HG03558 (cell line): Measurements from ENCODE around the gene DNAJC5.
"Not testable (repeated sequence)": the region's sequence is repeated elsewhere in the genome, so short reads cannot be mapped to it uniquely, and the experiment has no call there.

Experiments
- ATAC-seq: cut with Tn5 transposase; IDR thresholded peaks from one replicate; pipeline ENCODE4 v1.9.1; 2021; ENCODE audit warnings: moderate number of reproducible peaks; ENCODE audit not compliant: unreplicated experiment; ENCODE audit errors: extremely low read depth

DNAJC5 gene, protein sequence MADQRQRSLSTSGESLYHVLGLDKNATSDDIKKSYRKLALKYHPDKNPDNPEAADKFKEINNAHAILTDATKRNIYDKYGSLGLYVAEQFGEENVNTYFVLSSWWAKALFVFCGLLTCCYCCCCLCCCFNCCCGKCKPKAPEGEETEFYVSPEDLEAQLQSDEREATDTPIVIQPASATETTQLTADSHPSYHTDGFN

DNA sequence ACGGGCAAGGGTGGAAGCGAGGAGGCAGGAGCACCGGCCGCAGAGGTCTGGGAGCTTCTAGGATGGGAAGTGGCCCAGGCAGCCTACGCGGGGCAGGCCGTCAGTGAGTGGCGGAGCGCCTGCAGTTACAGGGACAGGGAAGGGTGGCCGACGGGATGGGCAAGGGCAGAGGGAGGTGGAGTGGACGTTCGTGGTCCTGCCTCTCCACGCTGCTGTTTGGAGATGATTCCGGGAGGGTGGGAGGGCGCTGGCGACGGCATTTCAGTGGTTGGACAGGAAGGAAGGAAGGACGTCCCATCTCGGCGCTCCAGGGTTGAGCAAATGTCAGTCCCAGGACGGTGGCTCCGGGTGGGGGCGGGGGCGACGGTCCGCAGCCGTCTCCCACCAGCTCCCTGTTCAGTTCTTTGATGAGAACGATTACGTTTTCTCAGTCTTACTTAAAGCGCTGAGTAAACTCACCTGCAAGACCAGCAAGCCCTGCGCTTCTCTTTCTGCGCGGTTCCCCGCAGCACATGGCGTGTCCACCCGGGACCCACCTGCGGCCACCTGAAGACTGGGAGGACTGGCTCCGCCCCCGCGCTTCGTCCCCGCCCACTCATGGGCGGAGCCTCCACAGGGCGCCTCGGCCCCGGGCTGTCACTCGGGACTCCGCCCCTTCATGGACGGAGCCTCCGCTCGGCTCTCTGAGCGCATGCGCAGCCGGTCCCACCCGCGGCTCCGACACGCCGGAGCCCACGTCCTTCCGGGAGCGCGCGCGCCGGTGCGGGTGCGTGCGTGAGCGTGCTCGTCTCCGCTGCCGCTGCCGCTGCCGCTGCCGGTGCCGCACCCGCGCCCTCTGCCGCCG is at the start of gene DNAJC5:
Gene DNAJC5, plus strand, starts transcription at position 769 of the 844 bp plus-strand sequence. CDS start 33,220 bp downstream, outside the sequence.
- peak; percentile 64 for ATAC-seq

DNA sequence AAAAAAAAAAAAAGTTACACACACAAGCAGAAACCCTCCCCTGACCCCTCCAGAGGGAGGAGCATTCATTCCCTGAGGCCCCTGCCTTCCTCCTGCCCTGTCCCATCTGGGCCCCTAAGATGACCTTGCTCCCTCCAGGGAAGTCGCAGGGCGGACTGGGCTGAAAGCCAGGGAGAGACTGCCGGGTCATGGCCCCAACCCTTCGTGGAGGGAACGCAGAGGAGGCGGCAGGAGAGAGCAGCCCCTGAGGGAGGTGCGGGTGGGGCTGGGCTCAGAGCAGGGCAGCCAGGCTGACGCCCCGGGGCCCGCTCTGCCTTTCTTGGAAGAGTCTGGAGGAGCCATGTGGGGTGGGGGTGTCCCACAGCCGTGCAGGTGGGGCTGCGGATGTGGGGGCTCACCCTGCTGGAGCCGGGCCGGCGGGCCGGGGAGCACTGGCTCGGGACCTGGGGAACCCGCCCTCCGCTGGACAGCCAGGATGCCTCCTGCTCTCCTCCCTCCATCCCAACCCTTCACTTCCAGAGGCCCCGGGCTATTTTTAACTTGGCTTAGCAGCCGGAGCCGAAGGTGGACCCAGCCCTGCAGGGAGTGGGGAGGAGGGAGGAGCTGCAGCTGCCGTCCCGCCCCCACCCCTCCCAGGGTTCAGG is 48.7 kb upstream of the DNAJC5 start:
- ATAC-seq: no peak

DNA sequence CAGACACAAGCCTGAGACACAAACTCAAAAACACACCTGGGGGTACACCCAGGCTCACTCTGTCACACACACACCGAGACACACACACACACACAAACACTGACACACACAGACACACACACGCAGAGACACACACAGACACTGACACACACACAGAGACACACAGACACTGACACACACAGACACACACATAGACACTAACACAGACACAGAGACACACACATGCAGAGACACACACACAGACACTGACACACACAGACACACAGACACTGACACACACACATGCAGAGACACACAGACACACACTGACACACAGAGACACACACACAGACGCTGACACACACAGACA is 48.1 kb upstream of the DNAJC5 start:
- ATAC-seq: no peak

DNA sequence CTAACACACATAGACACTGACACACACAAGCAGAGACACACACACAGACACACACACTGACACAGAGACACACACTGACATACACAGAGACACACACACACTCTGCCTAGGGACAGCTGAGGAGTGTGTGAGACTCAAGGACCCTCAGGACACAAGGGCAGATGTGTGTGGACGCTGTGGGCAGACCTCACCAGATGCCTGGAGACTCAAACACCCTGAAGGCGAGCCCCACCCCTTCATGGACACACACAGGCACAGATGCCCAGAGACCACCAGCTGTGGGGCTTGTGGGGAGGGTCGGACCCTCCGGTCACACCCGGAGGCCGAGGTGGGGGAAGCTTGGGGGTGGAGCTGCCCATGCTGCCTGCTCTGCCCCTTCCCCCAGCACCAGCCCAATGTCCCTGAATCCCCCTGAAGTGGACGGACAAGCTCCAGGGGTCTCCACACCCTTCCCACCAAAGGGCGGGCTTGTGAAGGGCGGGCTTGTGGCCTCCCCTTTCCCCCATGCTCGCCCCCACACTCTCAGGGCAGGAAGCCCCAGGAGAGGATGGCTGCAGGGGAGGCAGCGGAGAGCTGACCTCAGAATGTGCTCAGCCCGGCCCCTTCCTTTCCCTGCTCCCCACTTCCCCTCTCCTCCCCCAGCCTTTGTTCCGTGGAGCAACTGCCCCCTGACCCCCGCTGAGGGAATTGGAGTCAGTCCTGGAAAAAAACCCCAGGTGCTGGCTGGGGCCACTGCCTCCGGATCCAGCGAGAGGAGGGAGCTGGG is 47.5 kb upstream of the DNAJC5 start:
- ATAC-seq: no peak

DNA sequence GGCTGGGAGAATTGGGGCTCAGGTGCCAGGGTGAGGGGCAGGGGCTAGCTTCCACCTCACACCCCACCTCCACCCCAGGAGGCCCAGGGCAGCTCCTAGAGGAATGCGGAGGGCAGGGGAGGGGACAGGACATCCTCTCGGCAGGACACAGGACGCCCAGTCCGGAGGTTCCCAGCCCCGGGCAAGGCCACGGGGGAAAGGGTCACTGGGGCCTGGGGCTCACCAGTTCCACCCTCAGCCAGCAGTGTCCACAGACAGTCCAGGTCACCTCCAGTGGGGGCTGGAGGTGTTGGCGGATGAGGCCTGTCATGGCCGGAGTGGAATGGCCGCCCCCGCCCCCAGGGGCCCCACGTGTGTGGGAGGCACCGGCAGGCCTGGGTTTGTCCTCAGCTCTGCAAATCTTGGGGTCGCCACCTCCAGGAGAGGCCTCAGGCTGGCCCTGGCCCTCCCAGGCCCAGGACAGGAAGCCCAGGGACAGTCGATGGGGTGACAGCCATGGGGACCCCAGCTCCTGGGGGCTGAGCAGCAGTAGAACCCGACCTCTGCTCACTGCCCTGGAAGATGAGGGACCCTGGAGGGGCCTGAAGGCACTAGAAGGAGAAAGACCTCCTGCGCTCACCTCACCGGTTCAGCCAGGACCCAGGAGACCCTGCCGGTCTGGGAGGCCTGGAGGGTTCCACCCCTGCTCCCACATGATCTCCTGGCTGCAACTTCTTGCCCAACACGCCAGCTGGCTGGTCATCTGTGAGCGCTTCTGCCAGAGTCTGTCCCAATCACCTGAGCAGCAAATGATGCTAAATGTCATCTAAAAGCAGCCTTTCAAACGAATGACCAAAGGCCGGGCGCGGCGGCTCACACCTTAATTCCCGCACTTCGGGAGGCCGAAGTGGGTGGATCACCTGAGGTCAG is 46.7 kb upstream of the DNAJC5 start:
- no peak for ATAC-seq

DNA sequence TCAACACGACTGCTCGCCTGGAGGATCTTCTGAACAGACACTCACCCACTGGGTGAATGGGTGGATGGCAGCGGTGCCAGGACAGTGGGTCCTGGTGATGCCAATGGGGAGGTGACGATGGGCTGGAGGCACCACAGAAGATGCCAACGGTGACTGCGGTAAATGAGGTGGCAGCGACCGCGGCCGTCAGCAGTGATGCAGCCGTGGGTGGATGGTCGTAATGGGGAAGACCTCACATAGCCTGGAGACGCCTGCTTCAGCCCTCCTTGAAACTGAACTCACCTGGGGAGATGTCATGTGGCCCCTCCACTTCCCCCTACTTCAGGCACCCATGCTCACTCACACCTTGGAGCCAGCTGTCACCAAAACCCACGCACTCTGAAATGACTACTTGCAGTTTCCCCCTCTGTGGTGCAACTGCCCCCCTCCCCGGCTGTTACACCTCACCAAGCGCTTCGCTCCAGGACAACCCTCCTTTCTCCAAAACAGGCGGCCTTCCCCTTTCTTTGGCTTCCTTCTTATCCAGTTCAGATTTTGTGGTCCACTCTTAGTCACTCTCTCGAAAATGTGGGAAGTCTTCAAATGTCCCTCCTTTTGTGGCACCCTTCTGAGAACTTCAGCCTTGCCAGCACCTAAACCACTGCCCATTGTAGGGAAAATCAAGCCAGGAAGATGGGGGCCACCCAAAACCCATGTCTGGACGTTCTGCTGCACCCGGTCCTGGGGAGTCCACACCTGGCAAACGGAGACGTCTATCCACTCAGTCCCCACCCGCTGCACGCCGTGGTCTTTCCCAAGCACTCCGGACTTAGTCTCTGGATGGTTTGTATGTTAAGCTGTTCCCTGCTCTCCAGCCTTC is 44.0 kb upstream of the DNAJC5 start:
- ATAC-seq: no peak

DNA sequence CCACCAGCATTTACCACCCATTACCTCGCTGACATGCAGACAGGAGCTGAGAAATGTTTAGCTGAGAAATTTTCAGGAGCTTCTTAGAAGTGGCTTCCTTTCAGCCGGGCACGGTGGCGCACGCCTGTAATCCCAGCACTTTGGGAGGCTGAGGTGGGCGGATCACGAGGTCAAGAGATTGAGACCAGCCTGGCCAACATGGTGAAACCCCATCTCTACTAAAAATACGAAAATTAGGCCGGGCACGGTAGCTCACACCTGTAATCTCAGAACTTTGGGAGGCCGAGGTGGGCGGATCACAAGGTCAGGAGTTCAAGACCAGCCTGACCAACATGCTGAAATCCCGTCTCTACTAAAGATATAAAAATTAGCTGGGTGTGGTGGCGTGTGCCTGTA is 43.4 kb upstream of the DNAJC5 start:
- ATAC-seq: not testable (repeated sequence)

DNA sequence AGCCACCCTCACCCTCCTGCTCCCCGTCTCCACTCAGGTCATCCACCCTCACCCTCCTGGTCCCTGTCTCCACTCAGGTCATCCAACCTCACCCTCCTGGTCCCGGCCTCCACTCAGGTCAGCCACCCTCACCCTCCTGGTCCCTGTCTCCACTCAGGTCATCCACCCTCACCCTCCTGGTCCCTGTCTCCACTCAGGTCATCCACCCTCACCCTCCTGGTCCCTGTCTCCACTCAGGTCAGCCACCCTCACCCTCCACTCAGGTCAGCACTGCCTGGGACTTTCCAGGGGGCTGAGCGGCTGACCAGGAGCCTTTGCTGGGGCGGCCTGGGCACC is 41.2 kb upstream of the DNAJC5 start:
- not testable (repeated sequence) for ATAC-seq

DNA sequence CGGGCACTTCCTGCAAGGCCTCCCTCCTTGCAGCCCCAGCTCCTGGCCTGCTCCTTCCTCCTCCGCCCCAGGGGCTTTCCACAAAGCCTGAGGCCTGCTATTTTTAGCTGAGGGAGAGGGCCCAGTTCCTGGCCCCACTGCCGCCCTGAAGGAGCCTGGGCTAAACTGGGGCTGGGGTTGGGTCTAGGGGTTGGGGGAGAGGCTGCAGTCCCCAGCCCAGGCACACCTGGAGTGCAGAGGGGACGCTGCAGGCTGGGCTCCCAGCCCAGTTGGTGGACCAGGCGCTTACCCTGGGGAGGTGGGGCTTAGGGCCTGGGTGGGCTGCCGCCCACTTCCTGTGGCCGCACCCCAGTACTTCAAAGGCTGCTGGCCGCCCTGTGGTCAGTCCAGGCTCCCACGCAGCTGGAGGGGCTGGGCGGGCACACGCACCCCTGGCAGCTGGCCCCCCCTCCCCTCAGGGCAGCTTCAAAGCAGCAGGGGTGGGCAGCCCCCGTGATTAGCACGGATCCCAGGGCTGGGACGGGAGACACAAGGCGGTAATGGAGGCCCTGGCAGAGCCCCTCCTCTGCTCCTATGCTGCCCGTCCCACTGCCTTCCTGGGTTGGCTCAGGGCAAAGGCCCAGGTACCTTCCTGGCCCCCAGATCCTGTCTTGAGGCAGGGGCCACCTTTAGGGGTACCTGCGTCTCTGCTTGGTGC is 40.7 kb upstream of the DNAJC5 start:
- no peak for ATAC-seq

DNA sequence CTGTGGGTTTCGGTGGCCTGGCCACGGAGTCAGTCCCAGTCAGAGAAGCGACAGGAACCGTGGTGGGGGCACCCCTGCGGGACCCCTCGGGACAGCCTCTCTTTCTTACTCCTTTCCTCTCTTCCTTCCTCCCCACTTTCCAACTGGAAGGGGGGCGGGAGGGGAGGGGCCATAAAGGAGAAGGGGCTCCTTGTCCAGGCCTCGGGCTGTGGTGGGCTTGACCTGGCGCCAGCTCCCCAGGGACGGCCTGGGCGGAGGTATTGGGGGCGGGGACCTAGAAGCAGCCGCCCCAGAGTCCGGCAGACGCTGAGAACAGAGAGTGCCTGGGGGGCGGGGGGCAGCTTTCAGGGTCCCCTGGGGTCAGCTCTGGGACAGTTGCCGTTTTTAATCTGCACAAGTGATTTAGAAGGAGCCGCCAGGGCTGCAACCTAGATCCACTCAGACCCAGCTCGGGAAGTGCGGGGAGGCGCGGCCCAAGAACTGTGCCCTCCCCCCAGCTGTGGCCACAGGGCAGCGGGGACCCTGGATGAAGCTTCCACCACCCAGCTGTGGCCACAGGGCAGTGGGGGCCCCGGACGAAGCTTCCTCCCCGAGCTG is 40.1 kb upstream of the DNAJC5 start:
- no peak for ATAC-seq

DNA sequence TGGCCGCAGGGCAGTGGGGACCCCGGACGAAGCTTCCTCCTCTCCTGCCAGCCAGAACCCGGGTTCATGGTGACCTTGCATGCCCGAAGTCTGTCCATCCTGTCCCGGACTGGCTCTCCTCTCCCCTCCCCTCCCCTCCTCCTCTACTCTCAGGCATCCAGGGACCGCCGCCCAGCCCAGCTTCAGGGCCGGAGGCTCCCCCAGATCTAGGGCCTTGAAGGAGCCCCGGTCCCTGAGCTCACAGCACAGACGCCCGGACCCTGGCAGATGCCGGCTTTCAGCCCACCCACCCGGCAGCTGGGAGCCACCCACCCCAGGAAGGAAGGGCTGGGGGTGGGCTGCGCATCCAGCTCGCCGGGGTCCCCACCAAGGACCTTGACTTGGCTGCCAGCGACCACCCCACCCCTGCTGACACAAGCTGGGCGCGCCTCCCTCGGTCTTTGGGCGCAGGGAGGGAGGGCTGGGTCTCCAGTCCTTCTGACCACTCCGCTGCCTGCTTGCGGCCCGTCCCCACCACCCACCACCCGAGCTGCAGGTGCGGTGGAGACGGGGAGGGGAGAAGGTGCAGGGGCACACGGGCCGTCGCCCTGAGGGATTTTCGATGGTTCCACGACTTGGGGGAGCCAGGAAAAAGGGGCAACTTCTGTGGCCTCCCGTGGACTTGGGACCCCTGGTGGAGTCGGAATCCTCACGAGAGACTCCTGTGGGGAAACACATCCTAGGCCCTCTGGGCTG is 39.4 kb upstream of the DNAJC5 start:
- no peak for ATAC-seq

DNA sequence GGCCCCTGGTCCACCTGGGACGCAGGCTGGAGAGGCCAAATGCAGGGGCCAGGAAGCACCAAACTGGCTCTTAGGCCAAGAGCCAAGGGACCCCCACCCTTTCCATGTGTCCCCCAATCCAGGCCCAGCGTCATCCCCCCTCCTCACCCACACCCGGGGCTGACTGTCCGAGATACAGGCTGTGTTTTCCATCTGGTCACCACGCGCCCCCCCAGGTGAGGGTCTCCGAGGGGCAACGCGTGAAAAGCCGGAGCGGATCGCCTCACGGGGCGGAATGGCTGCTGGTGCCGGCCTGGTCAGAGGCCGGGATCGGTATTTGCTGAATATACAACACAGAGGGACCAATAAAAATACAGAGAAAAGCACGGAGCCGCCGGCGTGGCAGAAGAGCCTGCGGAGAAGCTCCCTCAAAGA is 38.8 kb upstream of the DNAJC5 start:
- ATAC-seq: no peak

DNA sequence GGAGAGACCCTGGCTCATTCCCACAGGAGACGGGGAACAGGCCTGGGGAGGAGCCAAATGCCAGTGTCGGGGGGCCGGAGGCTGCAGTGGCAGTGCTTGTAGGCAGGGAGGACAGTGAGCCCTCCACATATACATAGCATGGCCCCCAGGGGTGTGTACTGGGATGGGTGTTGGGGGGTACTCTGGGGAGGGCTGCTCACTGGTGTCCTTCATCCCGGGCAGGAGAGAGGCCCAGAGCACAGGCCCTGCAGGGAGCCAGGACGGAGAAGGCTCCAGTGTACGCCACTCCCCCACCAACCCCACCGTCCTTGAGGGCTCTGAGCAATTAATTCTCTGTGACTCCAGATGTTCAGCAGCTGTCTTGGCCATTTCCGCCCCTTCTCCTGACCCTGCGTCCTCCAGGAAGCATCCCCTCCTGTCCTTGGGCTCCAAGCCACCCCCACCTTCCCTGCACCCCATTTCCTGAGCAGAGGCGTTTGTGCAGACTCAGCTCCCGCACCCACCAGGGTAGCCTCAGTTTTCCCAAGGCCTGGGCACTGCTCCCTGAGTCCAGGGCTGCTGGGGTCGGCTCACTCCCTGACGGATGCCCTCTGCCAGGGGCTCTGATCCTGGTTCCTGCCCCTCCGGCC is 37.0 kb upstream of the DNAJC5 start:
- no peak for ATAC-seq

DNA sequence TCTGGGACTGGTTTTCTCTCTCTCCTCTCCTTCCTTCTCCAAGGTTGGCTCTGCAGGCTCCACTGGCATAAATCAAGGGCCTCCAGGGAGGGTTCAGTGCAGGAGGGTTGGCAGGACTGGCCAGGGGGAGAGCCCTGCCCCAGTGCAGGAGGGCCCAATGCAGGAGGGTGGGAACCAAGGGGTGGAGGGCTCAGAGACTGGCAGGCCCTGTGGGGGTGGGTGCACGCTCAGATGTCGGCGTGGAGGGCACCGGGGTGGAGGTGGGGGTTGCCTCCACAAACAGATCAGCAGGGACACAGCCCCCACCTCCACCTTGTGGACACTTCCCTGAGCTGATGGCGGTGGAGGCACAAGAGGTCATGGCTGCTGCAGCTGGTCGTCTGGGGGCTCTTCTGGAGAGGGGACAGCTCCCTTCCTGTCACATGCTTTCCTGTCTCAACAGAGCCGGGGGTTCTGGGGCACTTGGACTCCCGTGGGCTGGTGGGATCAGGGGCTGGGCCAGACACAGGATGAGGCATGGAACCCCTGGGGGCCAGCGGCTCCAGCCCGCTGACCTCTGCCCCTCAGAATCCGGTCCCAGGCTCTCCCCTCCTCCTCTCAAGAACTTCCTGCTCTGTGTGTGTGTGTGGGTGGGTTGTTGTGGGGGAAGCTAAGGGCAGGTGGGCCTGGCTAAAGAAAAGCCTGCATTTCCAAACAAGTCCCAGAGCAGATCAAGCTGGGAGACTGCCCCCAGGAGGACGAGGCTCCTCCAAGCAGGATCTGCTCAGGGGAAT is 36.3 kb upstream of the DNAJC5 start:
- no peak for ATAC-seq

DNA sequence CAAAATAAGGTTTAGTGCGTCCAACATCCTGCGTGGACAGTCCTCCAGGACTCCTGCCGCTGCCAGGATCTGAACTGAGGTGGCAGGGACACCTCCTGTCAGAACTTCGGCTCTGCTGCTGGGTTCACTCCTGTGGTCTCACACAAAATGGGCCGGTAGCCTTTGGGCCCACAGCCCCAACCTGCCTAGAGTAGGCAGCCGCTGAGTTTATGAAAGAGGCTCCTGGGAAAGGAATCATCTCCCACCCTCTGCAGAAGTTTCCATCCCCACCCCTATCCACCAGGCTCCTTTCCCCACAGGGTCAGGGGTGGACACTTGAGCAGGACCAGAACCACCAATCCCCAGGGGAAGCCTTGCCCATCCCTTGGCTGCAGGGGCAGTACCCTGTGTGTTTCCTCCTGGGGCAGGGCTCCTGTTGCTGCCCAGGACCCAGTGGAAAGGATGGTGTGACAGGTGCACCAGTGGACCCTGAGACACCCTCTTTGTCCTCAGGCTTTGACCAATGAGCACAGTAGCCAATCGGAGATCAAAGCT is 35.7 kb upstream of the DNAJC5 start:
- ATAC-seq: no peak
